IMR-90 (cell line): ENCODE data around the gene UPB1. TPM values are rescaled to one million over a fixed set of nuclear protein-coding genes. Genes with fewer than 3 reads are reported as not detected.

Experiments
- ATAC-seq: fragments of 200-7000 bp; cut with Tn5 transposase; 2 replicates; pipeline ENCODE4 v1.9.1; 2020; ENCODE audit warnings: low read depth, mild to moderate bottlenecking, moderate library complexity
- BruUV-seq: library from RNA; stranded (reverse); fragments of 400-500 nt; replicated peaks from 2 replicates; lab custom pipeline; 2021; lab: Mats Ljungman, UMichigan
- CTCF ChIA-PET: fragments of 300-600 bp; formaldehyde crosslinking; extraction: SDS; loops from one replicate; lab custom pipeline; 2021; ENCODE audit warnings: antibody characterized with exemption; lab: Yijun Ruan, JAX
- POLR2A ChIA-PET: fragments of 300-600 bp; sonication (Branson Sonifier 250); formaldehyde crosslinking; loops from one replicate; lab custom pipeline; 2022; ENCODE audit warnings: antibody characterized with exemption; ENCODE audit not compliant: unreplicated experiment; lab: Charles Lee
- DNase-seq: peaks from one replicate; pipeline ENCODE4 v3.0.0; 2013
- H2AFZ ChIP-seq: replicated peaks from 2 replicates; pipeline ENCODE3; 2013; ENCODE audit warnings: low read length, mild to moderate bottlenecking; ENCODE audit not compliant: poor library complexity
- H2AK5ac ChIP-seq: 2 replicates; pipeline ENCODE4 v1.6.1; 2013; ENCODE audit warnings: low read depth, low read length, inconsistent platforms
- H2AK9ac ChIP-seq: replicated peaks from 2 replicates; pipeline ENCODE3; 2013; ENCODE audit warnings: mild to moderate bottlenecking, low read depth, low read length, moderate library complexity; ENCODE audit not compliant: poor library complexity
- H2BK120ac ChIP-seq: 2 replicates; pipeline ENCODE4 v1.6.1; 2013; ENCODE audit warnings: low read depth, low read length, inconsistent platforms
- H2BK15ac ChIP-seq: 3 replicates; pipeline ENCODE4 v1.6.1; 2013; ENCODE audit warnings: low read depth, low read length, inconsistent platforms
- H2BK20ac ChIP-seq: 2 replicates; pipeline ENCODE4 v1.6.1; 2013; ENCODE audit warnings: low read depth, mild to moderate bottlenecking, inconsistent platforms, low read length, moderate library complexity
- H2BK5ac ChIP-seq: 2 replicates; pipeline ENCODE4 v1.6.1; 2013; ENCODE audit warnings: mild to moderate bottlenecking, low read depth, low read length, inconsistent platforms; ENCODE audit not compliant: poor library complexity, severe bottlenecking
- H3K14ac ChIP-seq: replicated peaks from 2 replicates; pipeline ENCODE4 v1.6.1; 2013; ENCODE audit warnings: low read depth, low read length, inconsistent platforms
- H3K18ac ChIP-seq: 2 replicates; pipeline ENCODE4 v1.6.1; 2013; ENCODE audit warnings: low read depth, low read length, control low read depth
- H3K23ac ChIP-seq: 2 replicates; pipeline ENCODE4 v1.6.1; 2013; ENCODE audit warnings: low read depth, low read length, inconsistent platforms
- H3K27ac ChIP-seq: 2 replicates; pipeline ENCODE4 v1.5.1; 2013; ENCODE audit warnings: mild to moderate bottlenecking, control low read depth, low read length; ENCODE audit not compliant: insufficient read depth
- H3K27me3 ChIP-seq: 2 replicates; pipeline ENCODE4 v1.6.1; 2013; ENCODE audit warnings: low read length; ENCODE audit not compliant: control insufficient read depth, insufficient read depth
- H3K36me3 ChIP-seq: 2 replicates; pipeline ENCODE4 v1.6.1; 2013; ENCODE audit warnings: low read length, mixed read lengths; ENCODE audit not compliant: control insufficient read depth, insufficient read depth
- H3K4ac ChIP-seq: 2 replicates; pipeline ENCODE4 v1.6.1; 2013; ENCODE audit warnings: low read depth, low read length, inconsistent platforms
- H3K4me1 ChIP-seq: 2 replicates; pipeline ENCODE4 v1.6.1; 2013; ENCODE audit warnings: low read length, mixed read lengths; ENCODE audit not compliant: control insufficient read depth, insufficient read depth
- H3K4me2 ChIP-seq: 2 replicates; pipeline ENCODE4 v1.6.1; 2013; ENCODE audit warnings: low read depth, mild to moderate bottlenecking, control low read depth, low read length, moderate library complexity
- H3K4me3 ChIP-seq: 2 replicates; pipeline ENCODE4 v1.5.1; 2013; ENCODE audit warnings: low read depth, mild to moderate bottlenecking, control low read depth, low read length, moderate library complexity; ENCODE audit not compliant: insufficient read depth
- H3K56ac ChIP-seq: 2 replicates; pipeline ENCODE4 v1.6.1; 2013; ENCODE audit warnings: low read length, inconsistent platforms; ENCODE audit not compliant: insufficient read depth; ENCODE audit errors: extremely low read depth
- H3K79me1 ChIP-seq, 2 experiments: 2 replicates each; pipeline ENCODE4 v1.6.1; 2013; ENCODE audit warnings: low read length in 2 of 2, inconsistent platforms in 1 of 2, low read depth in 1 of 2
- H3K9ac ChIP-seq: 2 replicates; pipeline ENCODE4 v1.6.1; 2013; ENCODE audit warnings: low read depth, low read length, control low read depth
- H3K9me1 ChIP-seq: 2 replicates; pipeline ENCODE4 v1.6.1; 2013; ENCODE audit warnings: low read length, inconsistent platforms; ENCODE audit not compliant: insufficient read depth
- H3K9me3 ChIP-seq: 2 replicates; pipeline ENCODE4 v1.6.1; 2013; ENCODE audit warnings: low read length; ENCODE audit not compliant: control insufficient read depth, insufficient read depth
- H4K20me1 ChIP-seq: 2 replicates; pipeline ENCODE4 v1.6.1; 2013; ENCODE audit warnings: low read length, inconsistent platforms; ENCODE audit not compliant: insufficient read depth
- H4K5ac ChIP-seq: 2 replicates; pipeline ENCODE4 v1.6.1; 2013; ENCODE audit warnings: mild to moderate bottlenecking, low read depth, low read length, control low read depth
- H4K8ac ChIP-seq, 2 experiments: 2 replicates each; pipeline ENCODE4 v1.6.1; 2013; ENCODE audit warnings: low read depth in 2 of 2, low read length in 2 of 2, control low read depth in 1 of 2, inconsistent platforms in 1 of 2
- H4K91ac ChIP-seq: 2 replicates; pipeline ENCODE4 v1.6.1; 2013; ENCODE audit warnings: low read depth, low read length, inconsistent platforms; ENCODE audit not compliant: insufficient read depth
- CHD1 ChIP-seq: IDR thresholded peaks from 2 replicates; pipeline ENCODE4 v1.6.1; 2012; ENCODE audit warnings: low read depth, low read length, improper control_type of control experiment
- FOS ChIP-seq: fragments of 150-350 bp; IDR thresholded peaks from 2 replicates; pipeline ENCODE4 v1.6.1; 2016; ENCODE audit warnings: low read depth, low read length
- MAFK ChIP-seq: IDR thresholded peaks from 2 replicates; pipeline ENCODE4 v1.6.1; 2012; ENCODE audit warnings: low read depth, low read length, improper control_type of control experiment
- MAZ ChIP-seq: IDR thresholded peaks from 2 replicates; pipeline ENCODE4 v1.6.1; 2012; ENCODE audit warnings: low read depth, mild to moderate bottlenecking, low read length, improper control_type of control experiment, moderate library complexity, borderline replicate concordance
- MXI1 ChIP-seq: IDR thresholded peaks from 2 replicates; pipeline ENCODE4 v1.6.1; 2012; ENCODE audit warnings: low read depth, mild to moderate bottlenecking, low read length, moderate library complexity, borderline replicate concordance
- NFE2L2 ChIP-seq: fragments of 150-350 bp; IDR thresholded peaks from 2 replicates; pipeline ENCODE4 v1.6.1; 2016; ENCODE audit warnings: low read depth, mild to moderate bottlenecking, low read length
- POLR2A ChIP-seq: IDR thresholded peaks from 2 replicates; pipeline ENCODE4 v1.6.1; 2012; ENCODE audit warnings: mild to moderate bottlenecking, low read depth, low read length
- RAD21 ChIP-seq: IDR thresholded peaks from 2 replicates; pipeline ENCODE4 v1.6.1; 2012; ENCODE audit warnings: low read length, improper control_type of control experiment
- RCOR1 ChIP-seq: IDR thresholded peaks from 2 replicates; pipeline ENCODE4 v1.6.1; 2012; ENCODE audit warnings: mild to moderate bottlenecking, low read length, improper control_type of control experiment; ENCODE audit not compliant: insufficient replicate concordance
- SMC3 ChIP-seq: fragments of 150-350 bp; IDR thresholded peaks from 2 replicates; pipeline ENCODE4 v1.6.1; 2016; ENCODE audit warnings: low read depth, mild to moderate bottlenecking, antibody characterized with exemption, low read length, moderate library complexity
- WGBS, 2 experiments: methylation state at CpG; one replicate each; pipeline versions ENCODE4 v1.1.5 to v1.1.7; 2013; ENCODE audit warnings: missing lambda C conversion rate in 2 of 2; ENCODE audit not compliant: insufficient read length in 1 of 2; ENCODE audit errors: extremely low coverage in 2 of 2; 5-methylcytosine and 5-hydroxymethylcytosine counted together
- dilution Hi-C: fragments of 300-500 bp; cut with HindIII; formaldehyde crosslinking; loops from one replicate; pipeline ENCODE4 v1.14.3; 2018; ENCODE audit warnings: low sequenced_read_pairs; ENCODE audit not compliant: unreplicated experiment
- in situ Hi-C: fragments of 300-500 bp; cut with MboI; formaldehyde crosslinking; loops from 3 replicates; pipeline ENCODE4 v1.14.3; 2019; ENCODE audit warnings: low sequenced_read_pairs, inconsistent platforms, mixed read lengths
- intact Hi-C: fragments of 100-400 bp; cut with micrococcal nuclease; formaldehyde crosslinking; loops from 2 replicates; pipeline ENCODE4 v1.10.0; 2022
- polyA plus RNA-seq, 3 experiments: library from polyadenylated mRNA; depleted of rRNA; stranded (reverse); fragments of >200 nt; gene quantifications; 2 replicates each; pipeline ENCODE4 v1.2.3, GENCODE V29; 2012; ENCODE audit warnings: low replicate concordance in 1 of 3
- total RNA-seq: library from RNA; depleted of rRNA; stranded (reverse); fragments of >200 nt; gene quantifications from 2 replicates; pipeline ENCODE4 v1.2.3, GENCODE V29; 2012
- TF ChIP-seq, protein P1 (sequence below): conservative IDR thresholded peaks from 2 replicates; pipeline ENCODE4 v1.5.1; 2012; ENCODE audit warnings: mild to moderate bottlenecking, low read depth, low read length, improper control_type of control experiment
- TF ChIP-seq, protein P2 (sequence below): fragments of 150-350 bp; IDR thresholded peaks from 2 replicates; pipeline ENCODE4 v1.6.1; 2017; ENCODE audit warnings: mild to moderate bottlenecking, antibody characterized with exemption, low read length, low read depth

The UPB1 gene
- total and polyA plus RNA-seq, 2 of the 4 experiments (the other 2 are of a cell fraction) = under 0.01 to 0.02 TPM

GRCh38 chr22:24497841-24498258 is 2.7 kb downstream of the UPB1 start:
- Histone ChIP-seq H2BK5ac (no peak overlapping the region), H2AFZ (no peak overlapping the region), H3K4me3 (no peak overlapping the region), H3K23ac (no peak overlapping the region), H2BK15ac (no peak overlapping the region), H3K79me1 (no peaks in the 10 kb centered on the region), H3K4ac (no peak overlapping the region), H3K27me3 (peaks cover 52% of the 10 kb centered on the region), H4K20me1 (no peaks in the 10 kb centered on the region), H4K5ac (no peak overlapping the region), H3K18ac (no peak overlapping the region), H3K27ac (no peak overlapping the region), H3K4me1 (peaks cover 3% of the 10 kb centered on the region; the same call in 1 of the 2 replicates), H2AK5ac (no peak overlapping the region), H3K56ac (no peak overlapping the region), H3K14ac (no peak overlapping the region), H4K91ac (no peak overlapping the region), H2AK9ac (no peak overlapping the region), H3K36me3 (no peaks in the 10 kb centered on the region), H2BK120ac (no peak overlapping the region), H3K9me1 (no peaks in the 10 kb centered on the region), H3K4me2 (no peak overlapping the region), H4K8ac (no peak overlapping the region), H2BK20ac (no peak overlapping the region), H3K9me3 (peaks cover 2% of the 10 kb centered on the region; the same call in 1 of the 2 replicates), H3K9ac (no peak overlapping the region)
- 83% methylated on average over 2 of the region's 2 CpGs; no CpG with 5 or more reads in 1 of the 2 experiments for WGBS, 2 experiments
- in situ Hi-C loops (no loop called here), intact Hi-C loops (no loop called here), dilution Hi-C loops (no loop called here)
- ATAC-seq (no peak), DNase-seq (no peak)
- POLR2A ChIA-PET = no interaction called here
- no peak for TF ChIP-seq RCOR1
- no peak for TF ChIP-seq NFE2L2
- no peak for TF ChIP-seq MAFK
- TF ChIP-seq RAD21 = no peak
- TF ChIP-seq, protein P1, sequence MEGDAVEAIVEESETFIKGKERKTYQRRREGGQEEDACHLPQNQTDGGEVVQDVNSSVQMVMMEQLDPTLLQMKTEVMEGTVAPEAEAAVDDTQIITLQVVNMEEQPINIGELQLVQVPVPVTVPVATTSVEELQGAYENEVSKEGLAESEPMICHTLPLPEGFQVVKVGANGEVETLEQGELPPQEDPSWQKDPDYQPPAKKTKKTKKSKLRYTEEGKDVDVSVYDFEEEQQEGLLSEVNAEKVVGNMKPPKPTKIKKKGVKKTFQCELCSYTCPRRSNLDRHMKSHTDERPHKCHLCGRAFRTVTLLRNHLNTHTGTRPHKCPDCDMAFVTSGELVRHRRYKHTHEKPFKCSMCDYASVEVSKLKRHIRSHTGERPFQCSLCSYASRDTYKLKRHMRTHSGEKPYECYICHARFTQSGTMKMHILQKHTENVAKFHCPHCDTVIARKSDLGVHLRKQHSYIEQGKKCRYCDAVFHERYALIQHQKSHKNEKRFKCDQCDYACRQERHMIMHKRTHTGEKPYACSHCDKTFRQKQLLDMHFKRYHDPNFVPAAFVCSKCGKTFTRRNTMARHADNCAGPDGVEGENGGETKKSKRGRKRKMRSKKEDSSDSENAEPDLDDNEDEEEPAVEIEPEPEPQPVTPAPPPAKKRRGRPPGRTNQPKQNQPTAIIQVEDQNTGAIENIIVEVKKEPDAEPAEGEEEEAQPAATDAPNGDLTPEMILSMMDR = no peak
- TF ChIP-seq MAZ = no peak
- TF ChIP-seq POLR2A = no peak
- no peak for TF ChIP-seq SMC3
- TF ChIP-seq MXI1 = no peak
- no peak for TF ChIP-seq FOS
- TF ChIP-seq, protein P2, sequence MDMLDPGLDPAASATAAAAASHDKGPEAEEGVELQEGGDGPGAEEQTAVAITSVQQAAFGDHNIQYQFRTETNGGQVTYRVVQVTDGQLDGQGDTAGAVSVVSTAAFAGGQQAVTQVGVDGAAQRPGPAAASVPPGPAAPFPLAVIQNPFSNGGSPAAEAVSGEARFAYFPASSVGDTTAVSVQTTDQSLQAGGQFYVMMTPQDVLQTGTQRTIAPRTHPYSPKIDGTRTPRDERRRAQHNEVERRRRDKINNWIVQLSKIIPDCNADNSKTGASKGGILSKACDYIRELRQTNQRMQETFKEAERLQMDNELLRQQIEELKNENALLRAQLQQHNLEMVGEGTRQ = no peak
- TF ChIP-seq CHD1 = no peak
- no TSS peak for BruUV-seq
- CTCF ChIA-PET = no interaction called here
